Chondrocyte (in vitro differentiated cells): Measurements from ENCODE around the gene PLCH1. TPM values are rescaled to one million over a fixed set of nuclear protein-coding genes. Genes with fewer than 3 reads are reported as not detected.
A peak's percentile ranks its signal among the peaks of the same experiment; 100 is the strongest.

Source experiments
- DNase-seq: peaks from one replicate; pipeline ENCODE4 v3.0.0; 2021; ENCODE audit warnings: mixed read lengths, low spot score
- H3K27ac Mint-ChIP-seq: one replicate; pipeline ENCODE4 v1.8.0; 2021; ENCODE audit warnings: mild to moderate bottlenecking, moderate library complexity, mixed read lengths; ENCODE audit not compliant: unreplicated experiment
- H3K27me3 Mint-ChIP-seq: 2 replicates; pipeline ENCODE4 v1.8.0; 2021; ENCODE audit warnings: low read depth, mixed read lengths
- H3K36me3 Mint-ChIP-seq: 2 replicates; pipeline ENCODE4 v1.8.0; 2021; ENCODE audit warnings: low read depth, mixed read lengths
- H3K4me1 Mint-ChIP-seq: 2 replicates; pipeline ENCODE4 v1.8.0; 2021; ENCODE audit warnings: low read depth, mild to moderate bottlenecking, mixed read lengths
- H3K4me3 Mint-ChIP-seq: one replicate; pipeline ENCODE4 v1.8.0; 2021; ENCODE audit warnings: mild to moderate bottlenecking, moderate library complexity, mixed read lengths; ENCODE audit not compliant: unreplicated experiment
- H3K9me3 Mint-ChIP-seq: 2 replicates; pipeline ENCODE4 v1.8.0; 2021; ENCODE audit warnings: low read depth, mixed read lengths
- total RNA-seq: library from RNA; stranded (reverse); gene quantifications from 3 replicates; pipeline ENCODE4 v1.2.1, GENCODE V29; 2021
- TF ChIP-seq, protein P1 (sequence below): fragments of 200-600 bp; sonication (generic); IDR thresholded peaks from 2 replicates; pipeline ENCODE4 v1.5.0; 2021; ENCODE audit warnings: antibody characterized with exemption, mild to moderate bottlenecking, moderate library complexity

PLCH1 gene
- total RNA-seq, 1 donor from 2014 or later: 0.17 TPM

DNA sequence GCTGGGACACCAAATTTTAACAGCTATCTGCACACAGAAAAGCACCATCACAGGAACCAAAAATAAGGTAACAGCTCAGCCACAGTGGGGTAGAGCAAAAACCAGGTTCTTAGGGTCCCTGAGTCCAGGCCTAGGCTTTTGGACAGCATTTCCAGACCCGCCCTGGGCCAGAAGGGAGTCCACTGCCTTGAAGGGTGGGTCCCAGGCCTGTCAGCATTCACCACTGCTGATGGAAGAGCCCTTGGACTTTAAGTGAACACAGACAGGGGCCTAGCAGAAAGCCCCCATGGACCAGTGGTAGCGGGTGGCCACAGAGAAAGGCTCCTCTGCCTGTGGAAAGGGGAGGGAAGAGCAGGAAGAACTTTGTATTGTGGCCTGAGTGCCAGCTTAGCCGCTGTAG lies 56.4 kb downstream of the PLCH1 start:
- TF ChIP-seq, protein P1, sequence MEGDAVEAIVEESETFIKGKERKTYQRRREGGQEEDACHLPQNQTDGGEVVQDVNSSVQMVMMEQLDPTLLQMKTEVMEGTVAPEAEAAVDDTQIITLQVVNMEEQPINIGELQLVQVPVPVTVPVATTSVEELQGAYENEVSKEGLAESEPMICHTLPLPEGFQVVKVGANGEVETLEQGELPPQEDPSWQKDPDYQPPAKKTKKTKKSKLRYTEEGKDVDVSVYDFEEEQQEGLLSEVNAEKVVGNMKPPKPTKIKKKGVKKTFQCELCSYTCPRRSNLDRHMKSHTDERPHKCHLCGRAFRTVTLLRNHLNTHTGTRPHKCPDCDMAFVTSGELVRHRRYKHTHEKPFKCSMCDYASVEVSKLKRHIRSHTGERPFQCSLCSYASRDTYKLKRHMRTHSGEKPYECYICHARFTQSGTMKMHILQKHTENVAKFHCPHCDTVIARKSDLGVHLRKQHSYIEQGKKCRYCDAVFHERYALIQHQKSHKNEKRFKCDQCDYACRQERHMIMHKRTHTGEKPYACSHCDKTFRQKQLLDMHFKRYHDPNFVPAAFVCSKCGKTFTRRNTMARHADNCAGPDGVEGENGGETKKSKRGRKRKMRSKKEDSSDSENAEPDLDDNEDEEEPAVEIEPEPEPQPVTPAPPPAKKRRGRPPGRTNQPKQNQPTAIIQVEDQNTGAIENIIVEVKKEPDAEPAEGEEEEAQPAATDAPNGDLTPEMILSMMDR: no peak
- no peaks in the 10 kb centered on the region for H3K36me3 Mint-ChIP-seq
- no peaks in the 10 kb centered on the region for H3K9me3 Mint-ChIP-seq
- H3K4me3 Mint-ChIP-seq: no peak overlapping the region
- no peaks in the 10 kb centered on the region for H3K4me1 Mint-ChIP-seq
- H3K27ac Mint-ChIP-seq: no peak overlapping the region
- peaks cover 13% of the 10 kb centered on the region for H3K27me3 Mint-ChIP-seq
- no peak for DNase-seq

DNA sequence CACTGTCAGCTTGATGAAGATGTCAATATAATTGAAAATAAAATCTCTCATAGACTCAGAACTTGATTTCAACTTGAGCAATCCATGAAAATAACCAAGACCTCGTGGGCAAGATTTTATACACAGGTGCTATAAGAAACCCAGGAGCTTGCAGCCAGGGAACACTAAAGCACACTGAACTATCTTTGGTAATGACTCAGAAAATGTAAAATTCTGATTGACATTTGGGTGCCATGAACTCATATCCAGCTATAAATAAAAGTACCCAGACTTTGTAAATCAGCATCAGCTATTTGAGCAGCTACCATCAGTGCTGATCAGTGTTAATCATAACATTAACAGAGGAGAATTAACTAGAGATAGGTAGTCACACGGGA lies 61.5 kb downstream of the PLCH1 start:
- Mint-ChIP-seq H3K9me3 (no peaks in the 10 kb centered on the region), H3K27me3 (peaks cover 4% of the 10 kb centered on the region)

DNA sequence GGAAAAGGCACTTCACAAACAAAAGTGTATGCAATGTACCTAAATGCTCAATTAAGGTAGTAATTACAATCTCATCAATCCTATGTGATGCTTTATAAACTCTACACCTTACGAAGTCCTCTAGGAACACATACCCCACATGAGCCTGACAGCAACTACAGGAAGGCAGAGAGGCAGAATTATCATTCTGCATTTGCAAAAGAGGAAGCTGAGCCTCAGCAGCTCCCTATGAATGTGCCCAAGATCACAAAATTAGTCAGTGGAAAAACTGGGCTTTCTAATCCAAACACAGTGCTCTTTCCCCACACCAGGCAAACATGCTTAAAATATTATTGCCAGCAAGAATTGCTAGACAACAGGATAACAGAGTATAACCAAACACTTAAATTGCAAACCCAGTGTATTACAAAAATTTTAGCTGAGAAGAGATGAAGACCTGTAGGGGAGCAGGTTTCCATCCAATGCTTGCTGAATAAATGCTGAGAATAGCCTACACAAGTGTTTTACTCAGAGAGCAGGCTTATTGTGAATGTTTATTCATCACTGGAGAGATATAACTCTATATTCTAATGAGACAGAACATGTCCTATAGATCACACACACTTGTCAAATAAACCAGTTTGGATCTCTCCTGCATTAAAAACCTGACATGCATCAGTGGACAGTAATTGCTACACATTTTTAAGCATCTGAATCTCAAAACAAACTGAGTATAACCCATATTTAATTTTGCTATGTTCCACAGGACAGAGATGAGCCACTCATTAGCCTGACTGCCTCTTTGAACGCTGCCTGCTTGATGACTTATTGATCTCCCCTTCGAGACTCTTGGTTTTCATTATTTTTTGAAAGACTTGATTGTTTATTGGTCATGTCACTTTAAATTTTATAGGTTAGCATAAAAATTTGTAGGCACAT lies 62.2 kb downstream of the PLCH1 start:
- TF ChIP-seq, protein P1: no peak
- Mint-ChIP-seq H3K27ac (no peak overlapping the region), H3K27me3 (peaks cover 4% of the 10 kb centered on the region), H3K9me3 (no peaks in the 10 kb centered on the region), H3K4me3 (no peak overlapping the region), H3K4me1 (no peaks in the 10 kb centered on the region), H3K36me3 (no peaks in the 10 kb centered on the region)
- no peak for DNase-seq

More for the DNA sequence above, 61.5 kb downstream of the PLCH1 start:
- no peaks in the 10 kb centered on the region for H3K4me1 Mint-ChIP-seq
- no peak for DNase-seq
- no peaks in the 10 kb centered on the region for H3K36me3 Mint-ChIP-seq
- TF ChIP-seq, protein P1: no peak
- H3K27ac Mint-ChIP-seq: no peak overlapping the region
- H3K4me3 Mint-ChIP-seq: no peak overlapping the region

DNA sequence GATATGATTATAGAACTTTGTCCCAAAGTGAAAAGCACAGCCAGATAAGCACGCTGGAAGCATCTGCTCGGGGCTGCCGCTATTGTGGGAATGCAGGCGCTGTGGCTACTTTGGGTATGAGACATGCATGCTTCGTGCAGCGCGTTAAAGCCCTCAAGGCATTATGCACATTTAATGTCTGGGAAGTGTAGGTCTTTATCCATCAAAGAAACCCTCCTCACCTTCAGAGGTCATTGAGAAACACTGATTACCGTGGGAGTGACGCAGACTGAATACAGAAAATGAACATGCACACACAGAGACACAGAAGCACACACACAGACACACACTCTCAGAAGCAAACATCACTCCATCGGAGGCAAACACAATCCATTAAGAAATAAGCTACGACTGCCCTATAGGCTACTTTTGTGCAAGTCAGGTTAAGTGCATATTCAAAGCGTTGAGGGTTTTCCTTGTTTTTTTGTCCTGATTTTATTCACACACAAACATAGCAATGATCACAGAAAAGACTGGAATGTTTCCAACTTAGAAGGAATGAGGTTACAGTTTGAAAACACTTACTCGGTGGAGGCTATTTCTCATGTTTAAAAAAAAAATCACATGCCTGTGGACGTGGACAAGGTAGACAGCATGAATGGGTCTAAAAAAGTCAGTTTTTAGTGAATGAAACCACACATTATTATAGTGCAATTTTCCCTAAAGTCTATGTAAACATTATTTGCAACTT lies 68.5 kb downstream of the PLCH1 start:
- Mint-ChIP-seq H3K27me3 (no peaks in the 10 kb centered on the region), H3K9me3 (no peaks in the 10 kb centered on the region), H3K27ac (no peak overlapping the region), H3K4me3 (peak overlapping the region; percentile 57), H3K36me3 (no peaks in the 10 kb centered on the region), H3K4me1 (peaks cover 15% of the 10 kb centered on the region)
- TF ChIP-seq, protein P1: no peak
- no peak for DNase-seq

DNA sequence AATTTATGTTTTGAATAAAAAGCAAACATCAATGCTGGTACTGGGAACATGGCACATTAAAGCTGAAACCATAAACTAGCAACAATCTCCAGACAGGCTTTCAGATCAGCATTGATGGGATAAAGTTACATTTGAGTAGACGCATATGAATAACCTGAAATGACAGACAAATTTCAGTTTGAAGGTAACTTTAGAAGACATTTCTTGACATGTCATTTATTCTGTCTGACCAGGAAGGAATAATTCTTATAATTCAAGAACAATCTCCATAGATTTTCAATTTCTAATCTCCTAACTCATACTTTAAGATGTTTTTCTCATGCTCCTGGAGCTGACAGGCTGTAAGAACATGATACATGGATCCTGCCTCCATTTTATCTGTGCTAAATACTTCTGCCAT lies 69.8 kb downstream of the PLCH1 start:
- H3K4me3 Mint-ChIP-seq: no peak overlapping the region
- DNase-seq: no peak
- TF ChIP-seq, protein P1: no peak
- no peaks in the 10 kb centered on the region for H3K36me3 Mint-ChIP-seq
- H3K9me3 Mint-ChIP-seq: no peaks in the 10 kb centered on the region
- peaks cover 15% of the 10 kb centered on the region for H3K4me1 Mint-ChIP-seq
- H3K27ac Mint-ChIP-seq: no peak overlapping the region
- peaks cover 4% of the 10 kb centered on the region for H3K27me3 Mint-ChIP-seq
